IPS-18a (cell line): ENCODE results near the gene GLIPR1L1.
A peak's percentile ranks its signal among the peaks of the same experiment; 100 is the strongest.
"Not testable (repeated sequence)": the region's sequence is repeated elsewhere in the genome, so short reads cannot be mapped to it uniquely, and the experiment has no call there.

ENCODE experiments used
- H3K27ac ChIP-seq: one replicate; pipeline ENCODE4 v1.5.1; 2013; ENCODE audit warnings: low read length
- H3K27me3 ChIP-seq: one replicate; pipeline ENCODE4 v1.6.1; 2013; ENCODE audit warnings: mild to moderate bottlenecking, low read length; ENCODE audit not compliant: control insufficient read depth, insufficient read depth
- H3K36me3 ChIP-seq: one replicate; pipeline ENCODE4 v1.6.1; 2013; ENCODE audit warnings: low read depth, low read length; ENCODE audit not compliant: control insufficient read depth
- H3K4me1 ChIP-seq: one replicate; pipeline ENCODE4 v1.6.1; 2013; ENCODE audit warnings: low read depth, low read length; ENCODE audit not compliant: control insufficient read depth
- H3K4me3 ChIP-seq: one replicate; pipeline ENCODE4 v1.5.1; 2013; ENCODE audit warnings: low read length
- H3K9ac ChIP-seq: one replicate; pipeline ENCODE4 v1.6.1; 2013; ENCODE audit warnings: mild to moderate bottlenecking, low read length, moderate library complexity
- H3K9me3 ChIP-seq: one replicate; pipeline ENCODE4 v1.6.1; 2013; ENCODE audit warnings: low read depth, low read length; ENCODE audit not compliant: control insufficient read depth

GLIPR1L1 gene

DNA sequence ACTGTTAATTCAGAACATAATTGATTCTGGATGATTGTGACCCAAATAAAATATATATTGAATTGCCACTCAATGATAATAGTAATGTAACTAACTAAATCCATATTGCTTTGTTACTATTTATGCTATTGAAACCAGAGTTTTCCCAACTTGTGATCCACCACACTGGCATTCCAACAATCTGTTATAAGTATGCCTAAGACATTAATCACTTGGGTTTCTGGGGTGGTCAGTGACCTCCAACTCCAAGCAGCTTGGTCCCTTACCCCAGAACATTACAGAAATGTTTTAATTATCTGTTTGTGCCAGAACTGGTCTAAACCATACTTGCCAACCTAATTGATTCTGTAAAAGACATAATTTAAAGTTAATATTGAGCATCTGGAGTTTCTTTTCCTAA lies 19.0 kb upstream of the GLIPR1L1 start:
- Histone ChIP-seq H3K9me3 (no peaks in the 10 kb centered on the region), H3K27ac (no peak overlapping the region)

GRCh38 chr12:75317784-75318183 lies 16.7 kb upstream of the GLIPR1L1 start:
- no peaks in the 10 kb centered on the region for H3K36me3 ChIP-seq
- H3K4me1 ChIP-seq: no peaks in the 10 kb centered on the region
- no peak overlapping the region for H3K27ac ChIP-seq
- H3K9me3 ChIP-seq: no peaks in the 10 kb centered on the region
- no peak overlapping the region for H3K4me3 ChIP-seq
- H3K9ac ChIP-seq: no peak overlapping the region
- H3K27me3 ChIP-seq: no peaks in the 10 kb centered on the region

More for the DNA sequence above, 19.0 kb upstream of the GLIPR1L1 start:
- Histone ChIP-seq H3K36me3 (no peaks in the 10 kb centered on the region), H3K27me3 (no peaks in the 10 kb centered on the region), H3K4me1 (no peaks in the 10 kb centered on the region), H3K4me3 (no peak overlapping the region), H3K9ac (no peak overlapping the region)

GRCh38 chr12:75322464-75322863 lies 12.0 kb upstream of the GLIPR1L1 start:
- Histone ChIP-seq H3K27me3 (no peaks in the 10 kb centered on the region), H3K27ac (no peak overlapping the region), H3K36me3 (no peaks in the 10 kb centered on the region), H3K4me1 (no peaks in the 10 kb centered on the region), H3K9me3 (no peaks in the 10 kb centered on the region), H3K9ac (no peak overlapping the region), H3K4me3 (no peak overlapping the region)

- H3K9me3 ChIP-seq: no peaks in the 10 kb centered on the region
- H3K27ac ChIP-seq: no peak overlapping the region
- H3K4me3 ChIP-seq: no peak overlapping the region
- H3K9ac ChIP-seq: no peak overlapping the region
- no peaks in the 10 kb centered on the region for H3K27me3 ChIP-seq
- H3K36me3 ChIP-seq: no peaks in the 10 kb centered on the region
- H3K4me1 ChIP-seq: no peaks in the 10 kb centered on the region
Measured at GRCh38 chr12:75323663-75324062, 10.8 kb upstream of the GLIPR1L1 start.

GRCh38 chr12:75327642-75328041 lies 6.8 kb upstream of the GLIPR1L1 start:
- no peaks in the 10 kb centered on the region for H3K9me3 ChIP-seq
- H3K9ac ChIP-seq: no peak overlapping the region
- H3K36me3 ChIP-seq: no peaks in the 10 kb centered on the region
- H3K27ac ChIP-seq: no peak overlapping the region
- no peaks in the 10 kb centered on the region for H3K27me3 ChIP-seq
- no peak overlapping the region for H3K4me3 ChIP-seq
- peaks cover 9% of the 10 kb centered on the region for H3K4me1 ChIP-seq

DNA sequence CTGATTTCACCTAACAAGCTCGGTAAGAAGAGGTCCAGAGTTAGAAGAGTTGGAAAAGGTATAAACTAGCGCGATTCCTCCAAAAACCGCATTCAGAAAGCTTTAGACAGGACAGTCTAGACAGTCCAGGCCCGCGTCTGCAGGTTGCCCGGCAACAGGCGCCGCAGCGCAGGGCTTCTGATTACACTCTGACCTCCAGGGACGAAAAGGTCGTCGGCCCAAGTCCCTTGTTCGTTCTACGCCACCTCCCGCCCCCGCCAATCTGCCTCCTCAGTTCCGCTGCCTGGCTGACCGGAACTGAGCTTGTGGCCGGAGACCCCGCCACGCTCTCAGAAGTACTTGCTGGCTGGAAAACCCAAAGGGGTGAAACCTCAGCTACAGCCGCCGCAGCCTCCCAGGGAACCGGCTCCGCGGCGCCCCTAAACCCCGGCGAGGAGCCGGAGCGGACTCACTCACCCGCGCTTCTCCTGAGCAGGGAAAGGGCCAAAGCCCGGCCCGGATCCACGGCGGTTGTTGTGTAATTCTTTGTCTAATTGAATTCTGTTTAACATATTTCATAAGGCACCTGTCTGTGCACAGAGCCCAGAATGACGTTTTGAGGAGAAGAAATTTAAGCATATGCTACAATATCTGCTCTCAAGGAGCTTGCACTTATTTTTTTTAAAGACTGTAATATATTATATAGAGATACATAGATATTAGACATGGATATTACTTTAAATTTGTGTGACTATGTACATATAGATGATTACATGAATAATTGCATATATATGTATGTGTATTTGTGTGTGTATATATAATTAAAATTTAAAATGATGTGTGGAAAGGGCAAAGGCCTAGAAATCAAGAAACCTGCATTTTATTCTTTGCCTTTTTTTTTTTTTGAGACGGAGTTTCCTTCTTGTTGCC lies 4.3 kb upstream of the GLIPR1L1 start, which contains the start of gene CAPS2:
CAPS2 (minus strand) TSS at position 407 of the 909 bp plus-strand sequence. CDS start 3,826 bp downstream, outside the sequence.
- peak within 1 kb of the TSS; percentile 78 for H3K4me3 ChIP-seq
- H3K4me1 ChIP-seq: peaks cover 12% of the 10 kb centered on the region
- no peaks in the 10 kb centered on the region for H3K36me3 ChIP-seq
- no peaks in the 10 kb centered on the region for H3K9me3 ChIP-seq
- H3K27ac ChIP-seq: no peak within 1 kb of the TSS
- H3K27me3 ChIP-seq: no peaks in the 10 kb centered on the region
- H3K9ac ChIP-seq: peak within 1 kb of the TSS; percentile 62

GRCh38 chr12:75337905-75338304 lies 3.4 kb downstream of the GLIPR1L1 start:
- Histone ChIP-seq H3K4me1 (peaks cover 3% of the 10 kb centered on the region), H3K9ac (no peak overlapping the region), H3K9me3 (no peaks in the 10 kb centered on the region), H3K27me3 (no peaks in the 10 kb centered on the region), H3K36me3 (no peaks in the 10 kb centered on the region), H3K27ac (no peak overlapping the region), H3K4me3 (no peak overlapping the region)

- Histone ChIP-seq H3K36me3 (no peaks in the 10 kb centered on the region), H3K9me3 (no peaks in the 10 kb centered on the region), H3K4me1 (no peaks in the 10 kb centered on the region), H3K4me3 (no peak overlapping the region), H3K9ac (no peak overlapping the region), H3K27ac (no peak overlapping the region), H3K27me3 (no peaks in the 10 kb centered on the region)
Measured at GRCh38 chr12:75341873-75342272, 7.4 kb downstream of the GLIPR1L1 start.

DNA sequence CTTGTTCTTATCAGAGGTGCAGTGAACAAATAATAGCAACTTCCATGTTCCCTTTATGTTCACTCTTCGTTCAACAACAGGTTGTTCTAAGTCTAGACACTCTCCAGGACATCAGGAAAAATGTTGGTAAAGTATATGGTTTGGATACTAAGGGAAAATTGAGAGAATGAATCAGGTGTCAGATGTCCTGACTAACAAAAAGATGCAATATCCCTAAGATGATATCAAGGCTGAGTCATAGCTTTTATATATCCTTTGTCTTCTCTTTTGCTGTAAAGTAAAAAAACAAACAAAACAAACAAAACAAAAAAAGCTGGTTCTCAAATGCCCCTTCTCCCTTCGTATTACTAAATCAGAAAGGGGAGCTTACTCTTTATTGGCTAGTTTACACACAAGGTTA lies 11.1 kb downstream of the GLIPR1L1 start:
- no peaks in the 10 kb centered on the region for H3K9me3 ChIP-seq
- H3K9ac ChIP-seq: no peak overlapping the region
- no peaks in the 10 kb centered on the region for H3K4me1 ChIP-seq
- H3K27me3 ChIP-seq: no peaks in the 10 kb centered on the region
- no peak overlapping the region for H3K4me3 ChIP-seq
- H3K27ac ChIP-seq: no peak overlapping the region
- H3K36me3 ChIP-seq: no peaks in the 10 kb centered on the region

- not testable (repeated sequence) for H3K4me3 ChIP-seq, H3K27me3 ChIP-seq, H3K4me1 ChIP-seq, H3K36me3 ChIP-seq, H3K9ac ChIP-seq, H3K27ac ChIP-seq, H3K9me3 ChIP-seq
Measured at GRCh38 chr12:75346215-75346614, 11.7 kb downstream of the GLIPR1L1 start.

GRCh38 chr12:75349946-75350345 lies 15.5 kb downstream of the GLIPR1L1 start:
- H3K27ac ChIP-seq: no peak overlapping the region
- peaks cover 5% of the 10 kb centered on the region for H3K9me3 ChIP-seq

GRCh38 chr12:75350413-75350812 lies 15.9 kb downstream of the GLIPR1L1 start:
- Histone ChIP-seq H3K4me1 (no peaks in the 10 kb centered on the region), H3K27ac (no peak overlapping the region), H3K4me3 (no peak overlapping the region), H3K9me3 (peaks cover 10% of the 10 kb centered on the region), H3K36me3 (no peaks in the 10 kb centered on the region), H3K9ac (no peak overlapping the region), H3K27me3 (no peaks in the 10 kb centered on the region)

More at GRCh38 chr12:75349946-75350345, 15.5 kb downstream of the GLIPR1L1 start:
- Histone ChIP-seq H3K36me3 (no peaks in the 10 kb centered on the region), H3K27me3 (no peaks in the 10 kb centered on the region), H3K4me1 (no peaks in the 10 kb centered on the region), H3K9ac (no peak overlapping the region), H3K4me3 (no peak overlapping the region)
